Keratinocyte (primary cell): Measurements from ENCODE around the gene MFSD6. TPM values are rescaled to one million over a fixed set of nuclear protein-coding genes. Genes with fewer than 3 reads are reported as not detected.

Experiments used
- DNase-seq: peaks from one replicate; pipeline ENCODE4 v3.0.0-alpha.2; 2011; ENCODE audit warnings: low read depth, missing footprints, low spot score
- FAIRE-seq: peaks from 2 replicates; lab custom pipeline; 2011; peaks lifted over from hg19 to GRCh38; lab: Jason Lieb, UNC
- H2AFZ ChIP-seq: 2 replicates; pipeline ENCODE4 v1.6.0; 2012; ENCODE audit warnings: low read length, control low read depth, inconsistent platforms; ENCODE audit not compliant: control insufficient read depth
- H3K27ac ChIP-seq: 2 replicates; pipeline ENCODE4 v1.5.1; 2011; ENCODE audit warnings: low read length; ENCODE audit not compliant: control insufficient read depth, insufficient read depth
- H3K27me3 ChIP-seq: 3 replicates; pipeline ENCODE4 v1.6.0; 2011; ENCODE audit warnings: low read length; ENCODE audit not compliant: control insufficient read depth, insufficient read depth; ENCODE audit errors: extremely low read depth
- H3K36me3 ChIP-seq, 2 experiments: 2 replicates in 1 of 2; 3 replicates in 1 of 2; pipeline ENCODE4 v1.5.1; 2011; ENCODE audit warnings: low read length in 2 of 2, mild to moderate bottlenecking in 1 of 2; ENCODE audit not compliant: control insufficient read depth in 2 of 2, insufficient read depth in 2 of 2; ENCODE audit errors: extremely low read depth in 1 of 2
- H3K4me1 ChIP-seq: 3 replicates; pipeline ENCODE4 v1.5.1; 2011; ENCODE audit warnings: low read length; ENCODE audit not compliant: control insufficient read depth, insufficient read depth; ENCODE audit errors: extremely low read depth
- H3K4me2 ChIP-seq: 3 replicates; pipeline ENCODE4 v1.6.0; 2011; ENCODE audit warnings: low read depth, low read length; ENCODE audit not compliant: control insufficient read depth, insufficient read depth; ENCODE audit errors: extremely low read depth
- H3K4me3 ChIP-seq, 3 experiments: fragments of 200-600 bp in 1 of 3; sonication (generic) in 1 of 3; 2 replicates in 2 of 3; 3 replicates in 1 of 3; pipeline ENCODE4 v1.5.1; 2011 to 2016; ENCODE audit warnings: low read length in 3 of 3, mild to moderate bottlenecking in 3 of 3, control low read depth in 2 of 3, inconsistent platforms in 1 of 3, low read depth in 1 of 3, mixed read lengths in 1 of 3, mixed run types in 1 of 3, moderate library complexity in 1 of 3; ENCODE audit not compliant: control insufficient read depth in 2 of 3, insufficient read depth in 2 of 3; ENCODE audit errors: extremely low read depth in 1 of 3
- H3K79me2 ChIP-seq: 2 replicates; pipeline ENCODE4 v1.6.0; 2012; ENCODE audit warnings: low read length; ENCODE audit not compliant: control insufficient read depth, insufficient read depth
- H3K9ac ChIP-seq: 3 replicates; pipeline ENCODE4 v1.6.0; 2011; ENCODE audit warnings: low read length; ENCODE audit not compliant: control insufficient read depth, insufficient read depth; ENCODE audit errors: extremely low read depth
- H3K9me1 ChIP-seq: 3 replicates; pipeline ENCODE4 v1.6.0; 2011; ENCODE audit warnings: low read length; ENCODE audit not compliant: control insufficient read depth, insufficient read depth; ENCODE audit errors: extremely low read depth
- H3K9me3 ChIP-seq: 2 replicates; pipeline ENCODE4 v1.5.1; 2012; ENCODE audit warnings: low read depth, low read length; ENCODE audit not compliant: control insufficient read depth
- H4K20me1 ChIP-seq: 3 replicates; pipeline ENCODE4 v1.6.0; 2011; ENCODE audit warnings: low read length; ENCODE audit not compliant: control insufficient read depth, insufficient read depth; ENCODE audit errors: extremely low read depth
- EZH2 ChIP-seq: IDR thresholded peaks from one replicate; pipeline ENCODE4 v1.6.1; 2012; ENCODE audit warnings: inconsistent platforms, mild to moderate bottlenecking, low read length, moderate library complexity
- dilution Hi-C: fragments of 300-500 bp; cut with MboI; formaldehyde crosslinking; loops from one replicate; pipeline ENCODE4 v1.7.0; 2020; ENCODE audit warnings: low sequenced_read_pairs; ENCODE audit not compliant: extremely low pct_ligation_motif_present
- polyA plus RNA-seq, 5 experiments: library from polyadenylated mRNA; depleted of rRNA in 3 of 5; stranded (reverse) in 3 of 5; stranded (forward) in 1 of 5; unstranded in 1 of 5; fragments of >200 nt; gene quantifications; 1 replicate in 1 of 5; 2 replicates in 3 of 5; 3 replicates in 1 of 5; pipeline versions ENCODE4 v1.2.1 to v1.2.3, GENCODE V29; 2011 to 2012; ENCODE audit warnings: missing spikeins in 2 of 5, low read depth in 1 of 5, low replicate concordance in 1 of 5
- TF ChIP-seq, protein P1 (sequence below), 3 experiments: IDR thresholded peaks in 1 of 3; conservative IDR thresholded peaks in 1 of 3; optimal IDR thresholded peaks in 1 of 3; 2 replicates in 2 of 3; 3 replicates in 1 of 3; pipeline versions ENCODE3 to v1.5.1; 2011; ENCODE audit warnings: low read length in 3 of 3, mild to moderate bottlenecking in 3 of 3, moderate library complexity in 2 of 3, control low read depth in 1 of 3, inconsistent platforms in 1 of 3; ENCODE audit not compliant: insufficient read depth in 2 of 3; ENCODE audit errors: extremely low read depth in 1 of 3

MFSD6 gene
- polyA plus RNA-seq, 1 donor (not counting 4 experiments of a cell fraction or from before 2014, with no cell fraction given), result 11.0 TPM

- no peaks in the 10 kb centered on the region for H4K20me1 ChIP-seq
- H3K79me2 ChIP-seq, result no peaks in the 10 kb centered on the region
- no peaks in the 10 kb centered on the region for H3K27me3 ChIP-seq
- FAIRE-seq (peak; percentile 100), DNase-seq (peak; percentile 49)
- no peaks in the 10 kb centered on the region for H3K36me3 ChIP-seq
- H3K4me1 ChIP-seq, result peaks cover 22% of the 10 kb centered on the region
- dilution Hi-C loops, result no loop called here
- no peak overlapping the region for H2AFZ ChIP-seq
- H3K9me3 ChIP-seq, result no peaks in the 10 kb centered on the region
- H3K4me3 ChIP-seq, result peak overlapping the region in 1 of 3 experiments; percentile 37
- H3K4me2 ChIP-seq, result peak overlapping the region; percentile 72
- no peak overlapping the region for H3K9ac ChIP-seq
- H3K9me1 ChIP-seq, result peaks cover 2% of the 10 kb centered on the region
- H3K27ac ChIP-seq, result peak overlapping the region; percentile 19
- TF ChIP-seq EZH2, result no peak
- TF ChIP-seq, protein P1, sequence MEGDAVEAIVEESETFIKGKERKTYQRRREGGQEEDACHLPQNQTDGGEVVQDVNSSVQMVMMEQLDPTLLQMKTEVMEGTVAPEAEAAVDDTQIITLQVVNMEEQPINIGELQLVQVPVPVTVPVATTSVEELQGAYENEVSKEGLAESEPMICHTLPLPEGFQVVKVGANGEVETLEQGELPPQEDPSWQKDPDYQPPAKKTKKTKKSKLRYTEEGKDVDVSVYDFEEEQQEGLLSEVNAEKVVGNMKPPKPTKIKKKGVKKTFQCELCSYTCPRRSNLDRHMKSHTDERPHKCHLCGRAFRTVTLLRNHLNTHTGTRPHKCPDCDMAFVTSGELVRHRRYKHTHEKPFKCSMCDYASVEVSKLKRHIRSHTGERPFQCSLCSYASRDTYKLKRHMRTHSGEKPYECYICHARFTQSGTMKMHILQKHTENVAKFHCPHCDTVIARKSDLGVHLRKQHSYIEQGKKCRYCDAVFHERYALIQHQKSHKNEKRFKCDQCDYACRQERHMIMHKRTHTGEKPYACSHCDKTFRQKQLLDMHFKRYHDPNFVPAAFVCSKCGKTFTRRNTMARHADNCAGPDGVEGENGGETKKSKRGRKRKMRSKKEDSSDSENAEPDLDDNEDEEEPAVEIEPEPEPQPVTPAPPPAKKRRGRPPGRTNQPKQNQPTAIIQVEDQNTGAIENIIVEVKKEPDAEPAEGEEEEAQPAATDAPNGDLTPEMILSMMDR (optimal IDR thresholded peaks at IDR 0.05 in 1 of 3, IDR thresholded peaks at IDR 0.05 in 1 of 3, conservative IDR thresholded peaks at IDR 0.05 in 1 of 3; ENCODE audit: extremely low read depth in 1 of 3, insufficient read depth in 2 of 3, low read length in 3 of 3), result peak in 1 of 3 experiments; percentile 1
Measured at GRCh38 chr2:190413421-190413820, 5.3 kb downstream of the MFSD6 start.

DNA sequence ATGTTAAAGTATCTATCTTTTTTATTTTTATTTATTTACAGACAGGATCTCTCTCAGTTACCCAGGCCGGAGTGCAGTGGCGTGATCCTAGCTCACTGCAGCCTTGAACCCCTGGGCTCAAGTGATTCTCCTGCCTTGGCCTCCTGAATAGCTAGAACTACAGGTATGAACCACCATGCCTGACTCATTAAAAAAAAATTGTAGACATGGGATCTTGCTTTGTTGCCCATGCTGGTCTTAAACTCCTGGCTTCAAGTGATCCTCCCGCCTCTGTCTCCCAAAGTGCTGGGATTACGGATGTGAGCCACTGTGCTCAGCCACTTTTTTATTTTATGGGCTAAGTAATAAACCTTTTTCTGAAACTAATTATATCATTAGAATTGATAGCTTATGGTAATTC is 7.1 kb downstream of the MFSD6 start:
- Histone ChIP-seq H3K27me3 (no peaks in the 10 kb centered on the region), H3K36me3 (no peaks in the 10 kb centered on the region), H3K27ac (no peak overlapping the region), H2AFZ (no peak overlapping the region), H3K4me2 (no peak overlapping the region), H3K9ac (no peak overlapping the region), H3K9me1 (peaks cover 2% of the 10 kb centered on the region), H3K4me3 (no peak overlapping the region), H3K9me3 (no peaks in the 10 kb centered on the region), H4K20me1 (no peaks in the 10 kb centered on the region), H3K79me2 (no peaks in the 10 kb centered on the region), H3K4me1 (peaks cover 18% of the 10 kb centered on the region)
- no peak for DNase-seq
- dilution Hi-C loops, result no loop called here
- TF ChIP-seq EZH2, result no peak
- TF ChIP-seq, protein P1 (optimal IDR thresholded peaks at IDR 0.05 in 1 of 3, IDR thresholded peaks at IDR 0.05 in 1 of 3, conservative IDR thresholded peaks at IDR 0.05 in 1 of 3; ENCODE audit: extremely low read depth in 1 of 3, insufficient read depth in 2 of 3, low read length in 3 of 3), result no peak
- no peak for FAIRE-seq
